Activated gamma-delta T cell (primary cell): ENCODE measurements around the gene DNM1.
A peak's percentile ranks its signal among the peaks of the same experiment; 100 is the strongest.

ENCODE experiments used
- DNase-seq: peaks from one replicate; lab custom pipeline; 2025; lab: John Stamatoyannopoulos, UW

The DNM1 gene

DNA sequence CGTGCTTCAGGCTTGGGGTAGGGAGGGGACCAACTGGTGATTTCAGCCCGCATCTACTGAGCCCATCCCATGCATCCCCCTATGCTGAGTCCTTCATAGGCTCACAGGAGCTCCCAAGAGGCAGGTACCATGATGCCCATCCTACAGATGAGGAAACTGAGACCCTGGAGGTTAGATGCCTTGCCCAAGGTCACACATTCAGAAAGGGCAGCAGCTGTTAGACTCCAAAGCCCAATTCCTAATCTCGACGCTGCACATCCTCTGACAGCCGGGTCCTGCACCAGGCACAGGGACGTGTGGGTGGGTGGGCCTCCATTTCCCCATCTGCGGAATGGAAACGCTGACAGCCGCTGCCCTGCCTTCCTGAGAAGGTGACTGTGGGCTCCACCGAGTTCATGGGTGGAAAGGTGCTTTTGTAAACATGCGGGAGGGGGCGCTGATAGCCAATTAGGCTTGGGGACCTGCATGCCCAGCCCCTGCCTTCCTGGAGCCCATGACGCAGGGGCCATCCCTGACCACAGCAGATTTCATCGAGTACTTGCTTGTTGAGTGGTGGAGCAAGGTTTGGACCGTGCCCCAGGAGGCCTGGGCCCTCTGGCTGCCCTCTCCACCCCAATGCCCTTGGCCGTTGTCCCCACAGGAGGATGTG, 2.2 kb downstream of the DNM1 start:
- DNase-seq: no peak

GRCh38 chr9:128206484-128206883, 3.3 kb downstream of the DNM1 start:
- no peak for DNase-seq

GRCh38 chr9:128206916-128207910, 4.0 kb downstream of the DNM1 start:
- DNase-seq: no peak

- DNase-seq: no peak
These were observed 5.2 kb downstream of the DNM1 start for GRCh38 chr9:128208386-128208785.

- DNase-seq: no peak
These were observed 5.9 kb downstream of the DNM1 start for GRCh38 chr9:128208946-128209669.

DNA sequence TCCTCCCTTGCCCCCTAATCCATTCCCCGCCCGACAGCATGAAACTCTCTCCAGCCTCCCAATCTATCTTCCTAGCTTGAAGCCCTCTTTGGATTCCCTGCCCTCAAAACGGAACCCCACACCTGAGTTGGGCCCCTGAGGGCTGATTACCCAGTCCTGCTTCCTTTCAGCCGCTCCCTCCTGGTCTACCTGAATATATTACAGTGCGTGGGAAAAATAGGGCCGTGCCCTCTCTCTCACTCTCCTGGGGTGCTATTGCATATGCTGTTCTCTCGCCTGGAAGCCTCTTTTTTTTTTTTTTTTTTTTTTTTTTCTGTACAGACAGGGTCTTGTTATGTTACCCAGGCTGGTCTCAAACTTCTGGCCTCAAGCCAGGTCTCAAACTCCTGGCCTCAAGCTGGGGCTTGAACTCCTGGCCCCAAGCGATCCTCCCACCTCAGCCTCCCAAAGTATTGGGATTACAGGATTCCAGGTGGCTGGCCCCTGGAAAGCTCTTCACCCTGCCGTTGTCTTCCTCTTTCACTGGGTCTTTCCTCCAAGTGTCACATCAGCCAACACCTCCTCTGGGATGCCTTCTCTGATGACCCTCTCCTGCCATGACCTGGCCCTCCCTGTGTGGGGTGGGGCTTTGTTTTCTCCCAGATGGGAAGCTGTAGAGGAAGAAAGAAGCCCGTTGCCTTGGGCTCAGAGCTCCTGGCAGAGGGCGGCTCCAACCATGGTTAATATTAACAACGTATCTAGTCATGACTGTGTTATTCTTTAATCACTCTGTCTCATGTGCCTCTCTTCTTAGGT, 8.2 kb downstream of the DNM1 start:
- no peak for DNase-seq

DNA sequence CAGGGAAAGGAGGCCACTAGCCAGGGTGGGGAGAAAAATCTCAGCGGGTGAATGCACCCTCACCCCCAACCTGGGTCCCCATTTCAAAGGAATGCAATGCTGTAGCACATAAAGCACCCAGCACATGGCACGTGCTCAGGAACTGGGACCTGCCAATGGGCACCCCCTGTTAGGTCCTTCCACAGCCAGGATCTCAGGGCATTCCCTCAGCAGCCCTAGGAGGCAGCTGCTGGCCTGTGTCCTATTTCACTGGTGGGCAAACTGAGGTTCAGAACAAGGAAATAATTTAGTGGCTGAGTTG, 8.8 kb downstream of the DNM1 start:
- no peak for DNase-seq

DNA sequence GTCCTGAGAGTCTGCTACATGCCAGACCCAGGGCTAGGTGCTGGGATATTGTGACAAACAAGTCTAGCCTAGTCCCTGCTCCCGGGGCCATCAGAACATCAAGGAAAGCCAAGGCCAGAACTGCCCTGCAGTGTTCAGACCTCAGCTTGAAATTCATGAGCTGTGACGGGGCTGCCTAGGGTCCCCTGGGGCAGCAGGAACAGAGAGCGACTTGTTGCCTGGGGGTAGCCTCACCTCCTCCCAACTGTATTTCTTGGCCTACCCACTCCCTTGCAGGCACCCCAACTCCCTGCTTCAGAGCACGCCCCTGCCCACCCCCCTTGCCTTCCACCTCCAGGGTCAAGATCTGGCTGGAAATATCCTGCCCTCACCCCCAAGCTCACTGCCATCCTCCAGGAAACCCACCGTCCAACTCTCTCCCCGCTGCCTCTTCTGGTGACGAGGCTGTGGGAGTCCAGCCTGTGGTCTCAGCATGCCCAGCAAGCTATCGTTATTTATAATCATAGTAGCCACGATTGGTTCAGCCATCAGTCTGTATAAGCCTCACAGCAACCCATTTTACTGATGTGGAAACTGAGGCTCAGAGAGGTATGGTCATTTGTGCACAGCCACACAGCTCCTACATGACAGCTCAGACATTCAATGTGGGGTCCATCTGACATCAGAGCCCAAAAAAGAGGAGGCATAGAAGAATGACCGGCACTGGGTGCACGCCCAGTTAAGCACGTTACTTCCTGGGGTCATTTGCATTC, 10.7 kb downstream of the DNM1 start:
- DNase-seq: no peak

DNA sequence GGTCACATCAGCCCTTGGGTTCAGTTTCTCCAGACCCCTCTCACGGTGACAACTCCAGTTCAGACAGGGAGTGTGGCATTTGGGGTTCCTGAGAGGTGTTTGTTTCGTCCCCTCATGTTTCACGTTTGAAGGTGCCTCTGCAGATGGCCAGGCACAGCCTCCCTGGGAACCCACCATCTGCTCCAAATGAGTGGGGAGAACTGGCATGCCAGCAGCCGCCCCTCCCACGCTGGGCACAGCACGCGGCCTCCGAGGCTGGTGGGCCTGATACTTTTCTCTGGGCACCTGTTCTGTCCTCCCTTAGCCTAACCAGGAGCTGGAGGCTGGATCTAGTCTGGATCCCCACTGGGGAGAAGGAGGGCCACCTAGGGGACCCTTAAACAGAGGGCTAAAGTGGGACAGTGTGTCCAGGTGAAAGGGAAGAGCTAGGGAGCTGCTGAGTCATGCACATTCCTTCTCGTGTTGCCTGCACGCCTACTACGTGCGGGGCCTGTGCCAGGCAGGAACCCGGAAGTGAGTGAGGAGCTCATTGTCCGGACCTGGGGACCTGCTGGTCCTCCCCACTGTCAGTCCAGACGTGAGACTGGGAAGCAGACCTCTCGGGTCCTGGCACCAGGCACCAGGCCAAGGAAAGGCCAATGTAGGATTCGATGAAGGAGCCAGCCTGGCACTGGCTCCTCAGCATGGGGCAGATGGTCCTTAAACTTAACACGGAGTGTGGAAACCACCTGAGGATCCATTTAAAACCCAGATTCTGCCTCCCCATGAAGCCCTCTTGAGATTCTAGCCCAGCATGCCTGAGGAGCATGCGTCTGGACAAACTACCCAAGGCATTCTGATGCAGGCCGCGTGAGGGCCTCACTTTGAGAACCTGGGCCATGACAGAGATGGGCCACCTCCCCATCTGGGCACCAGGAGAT, 11.7 kb downstream of the DNM1 start:
- DNase-seq: no peak

GRCh38 chr9:128215491-128216409, 12.6 kb downstream of the DNM1 start:
- no peak for DNase-seq

DNA sequence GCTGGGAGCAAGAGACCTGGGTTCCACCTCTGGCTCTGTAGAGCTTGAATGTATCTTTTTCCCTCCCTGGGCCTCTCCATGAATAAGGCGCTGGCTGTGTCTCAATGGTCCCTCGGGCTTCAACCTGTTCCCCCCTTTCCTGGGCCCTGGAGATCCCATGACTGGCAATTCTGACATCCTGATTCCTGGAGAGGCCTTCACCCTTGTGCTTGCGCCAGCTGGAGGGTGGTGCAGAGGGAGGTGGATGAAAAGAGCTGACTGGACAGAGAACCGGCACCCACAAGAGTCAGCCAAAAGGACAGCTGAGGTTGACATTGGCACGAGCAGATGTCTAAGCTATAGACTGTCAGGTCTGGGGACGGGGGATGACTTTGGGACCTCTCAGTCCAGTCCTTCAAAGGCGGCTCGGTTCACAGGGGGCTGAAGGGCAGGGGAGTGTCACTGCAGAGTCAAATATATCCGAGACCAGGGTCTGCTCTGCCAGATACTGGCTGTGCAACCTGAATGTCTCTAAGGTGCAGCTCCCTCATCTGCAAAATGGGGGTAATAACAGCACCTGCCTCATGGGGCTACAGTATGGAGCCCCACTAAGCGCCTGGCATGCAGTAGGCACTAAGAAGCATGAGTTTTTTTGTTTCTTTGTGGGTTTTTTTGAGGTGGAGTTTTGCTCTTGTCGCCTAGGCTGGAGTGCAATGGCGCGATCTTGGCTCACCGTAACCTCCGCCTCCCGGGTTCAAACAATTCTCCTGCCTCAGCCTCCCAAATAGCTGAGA, 13.8 kb downstream of the DNM1 start:
- no peak for DNase-seq

- DNase-seq: no peak
These were observed 15.0 kb downstream of the DNM1 start for GRCh38 chr9:128218172-128218517.

GRCh38 chr9:128218518-128219389, 15.6 kb downstream of the DNM1 start:
- DNase-seq: peak; percentile 67

DNA sequence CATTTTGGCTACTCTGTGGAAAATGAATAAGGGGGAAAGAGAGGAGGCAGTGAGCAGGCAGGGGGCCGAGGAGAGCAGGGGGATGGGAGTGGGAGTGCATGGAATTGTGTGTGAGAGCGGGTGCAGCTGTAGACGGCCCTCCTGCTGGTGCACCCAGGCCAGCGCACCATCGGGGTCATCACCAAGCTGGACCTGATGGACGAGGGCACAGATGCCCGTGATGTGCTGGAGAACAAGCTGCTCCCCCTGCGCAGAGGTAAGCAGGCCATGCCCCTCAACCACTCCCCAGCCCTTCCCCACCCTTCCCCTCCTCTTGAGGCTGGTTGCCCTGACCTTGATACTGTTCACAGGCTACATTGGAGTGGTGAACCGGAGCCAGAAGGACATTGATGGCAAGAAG, 16.7 kb downstream of the DNM1 start:
- no peak for DNase-seq

- DNase-seq: no peak
These were observed 18.8 kb downstream of the DNM1 start for GRCh38 chr9:128222026-128222425.

DNA sequence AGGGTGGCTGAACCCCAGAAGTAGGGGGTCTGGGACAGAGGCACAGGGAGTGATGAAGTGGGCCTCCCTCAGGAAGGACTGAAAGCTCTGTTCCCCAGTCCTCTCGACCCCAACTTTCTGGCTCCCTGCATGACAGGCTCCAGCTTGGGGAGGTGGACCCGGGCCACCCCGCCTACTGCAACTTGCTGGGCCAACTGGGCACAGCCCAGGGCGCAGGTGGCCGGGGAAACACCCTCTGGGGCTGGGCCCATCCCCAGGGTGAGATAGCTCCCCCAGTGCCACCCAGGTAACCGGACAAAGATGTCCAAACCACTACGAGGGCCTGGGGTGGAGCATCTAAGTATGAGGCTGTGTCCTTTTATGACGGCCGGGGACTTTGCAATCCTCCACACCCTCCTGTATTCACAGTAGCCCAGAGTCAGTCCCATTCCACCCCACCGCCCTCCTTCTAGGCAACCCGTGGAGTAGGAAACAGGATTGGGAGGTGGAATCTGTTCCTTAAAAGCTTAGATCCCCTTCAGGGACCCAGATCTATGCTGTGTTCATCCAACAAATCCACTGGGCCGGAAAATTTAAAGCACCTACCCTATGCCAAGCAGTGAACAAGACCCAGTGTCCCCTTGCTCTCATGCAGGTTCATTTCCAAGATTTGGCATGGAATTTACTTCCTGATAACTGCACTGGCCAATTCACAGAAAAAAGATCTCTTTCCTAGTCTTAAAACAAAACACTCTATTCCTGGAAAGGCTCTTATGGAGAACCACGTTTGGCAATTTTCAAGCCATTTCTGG, 19.9 kb downstream of the DNM1 start:
- DNase-seq: no peak
